Measurements from ENCODE around the gene LRIT2. TPM values are rescaled to one million over a fixed set of nuclear protein-coding genes. Genes with fewer than 3 reads are reported as not detected.

Gene LRIT2
- total RNA-seq, 1 donor from 2014 or later: not detected

GRCh38 chr10:84213076-84213475 lies 12.3 kb downstream of the LRIT2 start:
- Mint-ChIP-seq H3K27ac (ENCODE audit: unreplicated experiment) (no peak overlapping the region), H3K4me3 (no peak overlapping the region), H3K4me1 (no peaks in the 10 kb centered on the region), H3K27me3 (ENCODE audit: low read depth) (no peaks in the 10 kb centered on the region), H3K36me3 (ENCODE audit: low read depth) (peaks cover 5% of the 10 kb centered on the region), H3K9me3 (peaks cover 2% of the 10 kb centered on the region)
- TF ChIP-seq, protein P1, sequence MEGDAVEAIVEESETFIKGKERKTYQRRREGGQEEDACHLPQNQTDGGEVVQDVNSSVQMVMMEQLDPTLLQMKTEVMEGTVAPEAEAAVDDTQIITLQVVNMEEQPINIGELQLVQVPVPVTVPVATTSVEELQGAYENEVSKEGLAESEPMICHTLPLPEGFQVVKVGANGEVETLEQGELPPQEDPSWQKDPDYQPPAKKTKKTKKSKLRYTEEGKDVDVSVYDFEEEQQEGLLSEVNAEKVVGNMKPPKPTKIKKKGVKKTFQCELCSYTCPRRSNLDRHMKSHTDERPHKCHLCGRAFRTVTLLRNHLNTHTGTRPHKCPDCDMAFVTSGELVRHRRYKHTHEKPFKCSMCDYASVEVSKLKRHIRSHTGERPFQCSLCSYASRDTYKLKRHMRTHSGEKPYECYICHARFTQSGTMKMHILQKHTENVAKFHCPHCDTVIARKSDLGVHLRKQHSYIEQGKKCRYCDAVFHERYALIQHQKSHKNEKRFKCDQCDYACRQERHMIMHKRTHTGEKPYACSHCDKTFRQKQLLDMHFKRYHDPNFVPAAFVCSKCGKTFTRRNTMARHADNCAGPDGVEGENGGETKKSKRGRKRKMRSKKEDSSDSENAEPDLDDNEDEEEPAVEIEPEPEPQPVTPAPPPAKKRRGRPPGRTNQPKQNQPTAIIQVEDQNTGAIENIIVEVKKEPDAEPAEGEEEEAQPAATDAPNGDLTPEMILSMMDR (conservative IDR thresholded peaks at IDR 0.05): no peak
- DNase-seq (ENCODE audit: low read depth, low spot score): no peak

GRCh38 chr10:84212014-84212413 lies 13.3 kb downstream of the LRIT2 start:
- H3K27ac Mint-ChIP-seq (ENCODE audit: unreplicated experiment): no peak overlapping the region
- H3K36me3 Mint-ChIP-seq (ENCODE audit: low read depth): peaks cover 5% of the 10 kb centered on the region
- no peaks in the 10 kb centered on the region for H3K27me3 Mint-ChIP-seq (ENCODE audit: low read depth)
- no peaks in the 10 kb centered on the region for H3K4me1 Mint-ChIP-seq
- DNase-seq (ENCODE audit: low read depth, low spot score): no peak
- H3K9me3 Mint-ChIP-seq: peaks cover 2% of the 10 kb centered on the region
- H3K4me3 Mint-ChIP-seq: no peak overlapping the region
- TF ChIP-seq, protein P1 (conservative IDR thresholded peaks at IDR 0.05): no peak

DNA sequence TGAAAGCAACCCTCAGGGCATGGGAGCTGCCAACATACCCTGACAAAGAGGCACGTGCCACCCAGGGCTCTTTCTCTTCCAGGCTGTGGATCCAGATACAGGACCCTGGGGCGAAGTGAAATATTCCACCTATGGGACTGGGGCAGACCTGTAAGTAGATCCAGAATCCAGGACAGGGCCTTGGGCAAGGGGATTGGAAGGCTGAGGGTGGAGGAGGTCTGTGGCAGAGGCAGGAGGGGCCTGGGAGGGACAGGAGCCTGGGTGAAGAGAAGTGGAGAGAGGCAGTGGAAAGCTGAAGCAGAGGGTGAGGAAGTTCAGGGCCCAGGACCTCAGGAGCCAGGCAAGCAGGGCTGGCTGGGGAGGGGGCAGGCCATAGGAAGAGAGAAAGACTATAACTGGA lies 13.8 kb downstream of the LRIT2 start:
- TF ChIP-seq, protein P1 (conservative IDR thresholded peaks at IDR 0.05): no peak
- H3K4me3 Mint-ChIP-seq: no peak overlapping the region

GRCh38 chr10:84208023-84208422 lies 17.3 kb downstream of the LRIT2 start:
- Mint-ChIP-seq H3K36me3 (ENCODE audit: low read depth) (peaks cover 2% of the 10 kb centered on the region), H3K27ac (ENCODE audit: unreplicated experiment) (no peak overlapping the region), H3K4me1 (no peaks in the 10 kb centered on the region), H3K27me3 (ENCODE audit: low read depth) (no peaks in the 10 kb centered on the region), H3K9me3 (no peaks in the 10 kb centered on the region), H3K4me3 (no peak overlapping the region)
- DNase-seq (ENCODE audit: low read depth, low spot score): no peak
- TF ChIP-seq, protein P1 (conservative IDR thresholded peaks at IDR 0.05): no peak

More for the DNA sequence above, 13.8 kb downstream of the LRIT2 start:
- H3K27ac Mint-ChIP-seq (ENCODE audit: unreplicated experiment): peak overlapping the region; percentile 47
- no peaks in the 10 kb centered on the region for H3K27me3 Mint-ChIP-seq (ENCODE audit: low read depth)
- peaks cover 5% of the 10 kb centered on the region for H3K36me3 Mint-ChIP-seq (ENCODE audit: low read depth)
- no peaks in the 10 kb centered on the region for H3K4me1 Mint-ChIP-seq
- H3K9me3 Mint-ChIP-seq: peaks cover 2% of the 10 kb centered on the region
- DNase-seq (ENCODE audit: low read depth, low spot score): no peak

GRCh38 chr10:84205853-84206525 lies 19.4 kb downstream of the LRIT2 start:
- no peaks in the 10 kb centered on the region for H3K36me3 Mint-ChIP-seq (ENCODE audit: low read depth)
- TF ChIP-seq, protein P1 (conservative IDR thresholded peaks at IDR 0.05): peak; percentile 7
- no peaks in the 10 kb centered on the region for H3K9me3 Mint-ChIP-seq
- no peak overlapping the region for H3K4me3 Mint-ChIP-seq
- H3K27me3 Mint-ChIP-seq (ENCODE audit: low read depth): no peaks in the 10 kb centered on the region
- H3K27ac Mint-ChIP-seq (ENCODE audit: unreplicated experiment): no peak overlapping the region
- no peaks in the 10 kb centered on the region for H3K4me1 Mint-ChIP-seq
- DNase-seq (ENCODE audit: low read depth, low spot score): no peak
